Activated naive CD8-positive, alpha-beta T cell treated with anti-CD3 and anti-CD28 coated beads, Interleukin-2, amount 50 U/mL, for 24 hours (primary cell): Measurements from ENCODE around the gene PTPRK.

Experiments used
- ATAC-seq: fragments of 150-1000 bp; cut with Tn5 transposase; one replicate; pipeline ENCODE4 v1.10.0; 2021
- DNase-seq: peaks from one replicate; pipeline ENCODE4 v3.0.0; 2021
- H3K27ac Mint-ChIP-seq: one replicate; pipeline ENCODE4 v1.8.0; 2021; ENCODE audit warnings: mild to moderate bottlenecking, mixed read lengths
- H3K27me3 Mint-ChIP-seq: one replicate; pipeline ENCODE4 v1.8.0; 2021; ENCODE audit warnings: mixed read lengths
- H3K36me3 Mint-ChIP-seq: one replicate; pipeline ENCODE4 v1.8.0; 2021; ENCODE audit warnings: low read depth, mixed read lengths
- H3K4me1 Mint-ChIP-seq: one replicate; pipeline ENCODE4 v1.8.0; 2021; ENCODE audit warnings: mixed read lengths
- H3K4me3 Mint-ChIP-seq: one replicate; pipeline ENCODE4 v1.8.0; 2021; ENCODE audit warnings: mild to moderate bottlenecking, moderate library complexity, mixed read lengths
- H3K9me3 Mint-ChIP-seq: one replicate; pipeline ENCODE4 v1.8.0; 2021; ENCODE audit warnings: mixed read lengths

The PTPRK gene

GRCh38 chr6:128114164-128114563 is 406.2 kb downstream of the PTPRK start:
- no peak for ATAC-seq
- peaks cover 4% of the 10 kb centered on the region for H3K9me3 Mint-ChIP-seq
- peaks cover 3% of the 10 kb centered on the region for H3K36me3 Mint-ChIP-seq
- peaks cover 14% of the 10 kb centered on the region for H3K4me1 Mint-ChIP-seq
- no peak for DNase-seq
- no peaks in the 10 kb centered on the region for H3K27me3 Mint-ChIP-seq
- no peak overlapping the region for H3K4me3 Mint-ChIP-seq
- H3K27ac Mint-ChIP-seq: no peak overlapping the region

GRCh38 chr6:128112494-128112893 is 407.9 kb downstream of the PTPRK start:
- peaks cover 9% of the 10 kb centered on the region for H3K4me1 Mint-ChIP-seq
- H3K4me3 Mint-ChIP-seq: peak overlapping the region; percentile 59
- peaks cover 3% of the 10 kb centered on the region for H3K36me3 Mint-ChIP-seq
- H3K9me3 Mint-ChIP-seq: peaks cover 4% of the 10 kb centered on the region
- peak overlapping the region; percentile 14 for H3K27ac Mint-ChIP-seq
- no peak for ATAC-seq
- no peak for DNase-seq
- no peaks in the 10 kb centered on the region for H3K27me3 Mint-ChIP-seq

- Mint-ChIP-seq H3K27me3 (no peaks in the 10 kb centered on the region), H3K4me1 (peaks cover 9% of the 10 kb centered on the region), H3K36me3 (peaks cover 3% of the 10 kb centered on the region), H3K4me3 (no peak overlapping the region), H3K27ac (no peak overlapping the region), H3K9me3 (peaks cover 4% of the 10 kb centered on the region)
- ATAC-seq (no peak), DNase-seq (no peak)
Measured at GRCh38 chr6:128111096-128111495, 409.3 kb downstream of the PTPRK start.

DNA sequence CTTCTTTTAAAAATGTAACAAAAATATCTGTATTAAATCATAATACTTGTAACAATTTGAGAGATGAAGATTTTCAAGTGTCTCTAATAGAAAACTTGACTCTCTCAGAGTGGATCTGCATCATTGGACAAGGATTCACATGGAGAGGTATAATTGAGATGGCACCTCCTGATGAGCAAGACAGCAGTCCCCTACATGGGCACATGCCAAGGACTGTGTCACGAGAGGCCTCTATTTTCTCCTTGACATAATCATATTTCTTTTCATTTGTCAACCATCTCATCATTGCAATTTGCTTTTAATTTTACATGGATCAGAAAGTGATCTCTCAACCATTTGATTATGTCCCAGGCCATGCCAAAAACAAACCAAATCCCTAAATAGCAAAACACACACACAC is 412.7 kb downstream of the PTPRK start:
- Mint-ChIP-seq H3K4me1 (peaks cover 11% of the 10 kb centered on the region), H3K4me3 (no peak overlapping the region), H3K36me3 (no peaks in the 10 kb centered on the region), H3K27me3 (no peaks in the 10 kb centered on the region), H3K27ac (no peak overlapping the region), H3K9me3 (no peaks in the 10 kb centered on the region)
- DNase-seq: no peak
- ATAC-seq: no peak

GRCh38 chr6:128099571-128100197 is 420.7 kb downstream of the PTPRK start:
- H3K27ac Mint-ChIP-seq: no peak overlapping the region
- peaks cover 16% of the 10 kb centered on the region for H3K4me1 Mint-ChIP-seq
- DNase-seq (no peak), ATAC-seq (no peak)
- H3K27me3 Mint-ChIP-seq: no peaks in the 10 kb centered on the region
- H3K36me3 Mint-ChIP-seq: no peaks in the 10 kb centered on the region
- no peak overlapping the region for H3K4me3 Mint-ChIP-seq
- no peaks in the 10 kb centered on the region for H3K9me3 Mint-ChIP-seq

GRCh38 chr6:128098000-128098581 is 422.3 kb downstream of the PTPRK start:
- Mint-ChIP-seq H3K9me3 (no peaks in the 10 kb centered on the region), H3K27ac (no peak overlapping the region), H3K36me3 (no peaks in the 10 kb centered on the region), H3K4me3 (no peak overlapping the region), H3K4me1 (peaks cover 12% of the 10 kb centered on the region), H3K27me3 (no peaks in the 10 kb centered on the region)
- peak; percentile 40 for ATAC-seq
- no peak for DNase-seq

GRCh38 chr6:128097009-128097408 is 423.4 kb downstream of the PTPRK start:
- Mint-ChIP-seq H3K27me3 (no peaks in the 10 kb centered on the region), H3K27ac (no peak overlapping the region), H3K36me3 (no peaks in the 10 kb centered on the region), H3K4me3 (no peak overlapping the region), H3K4me1 (peaks cover 12% of the 10 kb centered on the region), H3K9me3 (no peaks in the 10 kb centered on the region)
- ATAC-seq (no peak), DNase-seq (no peak)

DNA sequence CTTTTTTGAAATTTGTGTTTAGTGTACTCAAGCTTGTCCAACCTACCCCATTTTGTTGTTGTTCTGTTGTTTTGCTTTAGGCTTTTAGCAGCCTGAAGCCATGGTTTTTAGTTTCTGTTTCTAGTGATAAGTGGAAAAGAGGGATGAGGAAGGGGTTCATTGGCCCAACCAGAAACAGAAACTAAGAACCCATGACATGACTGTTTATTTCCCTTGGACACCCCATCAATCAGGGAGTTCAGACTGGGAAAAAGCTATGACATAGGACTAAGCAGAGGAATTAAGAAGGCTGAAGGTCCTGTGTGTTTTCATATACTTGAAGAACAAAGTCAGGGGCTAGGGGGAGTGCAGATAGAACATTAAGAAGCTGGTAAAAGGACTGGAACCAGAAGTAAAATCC is 425.0 kb downstream of the PTPRK start:
- DNase-seq: no peak
- Mint-ChIP-seq H3K27ac (no peak overlapping the region), H3K4me3 (no peak overlapping the region), H3K4me1 (peaks cover 12% of the 10 kb centered on the region), H3K36me3 (no peaks in the 10 kb centered on the region), H3K9me3 (no peaks in the 10 kb centered on the region), H3K27me3 (no peaks in the 10 kb centered on the region)
- no peak for ATAC-seq

DNA sequence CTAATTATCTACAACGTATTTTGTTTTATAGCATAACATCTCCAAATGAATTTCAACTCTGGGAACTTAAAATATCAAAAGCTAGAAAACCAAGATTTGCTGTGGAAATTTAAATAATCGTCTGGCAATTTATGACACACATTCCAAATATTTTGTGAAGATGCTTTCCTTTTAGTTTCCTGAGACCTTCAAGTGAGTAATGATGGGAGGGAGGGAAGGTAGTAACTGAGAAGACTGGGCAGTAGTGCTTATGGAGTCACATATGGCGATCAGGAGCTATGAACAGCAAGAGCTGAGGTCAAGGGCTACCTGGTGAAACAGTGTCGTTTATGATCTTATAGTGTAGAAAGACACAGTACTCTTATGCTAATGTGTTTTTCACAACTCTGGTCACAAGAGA is 441.4 kb downstream of the PTPRK start:
- Mint-ChIP-seq H3K4me3 (no peak overlapping the region), H3K36me3 (peaks cover 15% of the 10 kb centered on the region), H3K27ac (no peak overlapping the region), H3K27me3 (no peaks in the 10 kb centered on the region), H3K9me3 (no peaks in the 10 kb centered on the region), H3K4me1 (peaks cover 4% of the 10 kb centered on the region)
- ATAC-seq: no peak
- DNase-seq: no peak

GRCh38 chr6:128078276-128078675 is 442.1 kb downstream of the PTPRK start:
- Mint-ChIP-seq H3K36me3 (peaks cover 13% of the 10 kb centered on the region), H3K4me3 (no peak overlapping the region), H3K27me3 (no peaks in the 10 kb centered on the region), H3K9me3 (no peaks in the 10 kb centered on the region), H3K27ac (no peak overlapping the region), H3K4me1 (peaks cover 4% of the 10 kb centered on the region)
- ATAC-seq: no peak
- DNase-seq: no peak

GRCh38 chr6:128076843-128077242 is 443.6 kb downstream of the PTPRK start:
- H3K9me3 Mint-ChIP-seq: no peaks in the 10 kb centered on the region
- peaks cover 14% of the 10 kb centered on the region for H3K36me3 Mint-ChIP-seq
- ATAC-seq: no peak
- H3K4me1 Mint-ChIP-seq: peaks cover 4% of the 10 kb centered on the region
- no peaks in the 10 kb centered on the region for H3K27me3 Mint-ChIP-seq
- H3K4me3 Mint-ChIP-seq: no peak overlapping the region
- DNase-seq: no peak
- H3K27ac Mint-ChIP-seq: no peak overlapping the region

GRCh38 chr6:128074567-128074966 is 445.8 kb downstream of the PTPRK start:
- DNase-seq (no peak), ATAC-seq (no peak)
- H3K27ac Mint-ChIP-seq: no peak overlapping the region

DNA sequence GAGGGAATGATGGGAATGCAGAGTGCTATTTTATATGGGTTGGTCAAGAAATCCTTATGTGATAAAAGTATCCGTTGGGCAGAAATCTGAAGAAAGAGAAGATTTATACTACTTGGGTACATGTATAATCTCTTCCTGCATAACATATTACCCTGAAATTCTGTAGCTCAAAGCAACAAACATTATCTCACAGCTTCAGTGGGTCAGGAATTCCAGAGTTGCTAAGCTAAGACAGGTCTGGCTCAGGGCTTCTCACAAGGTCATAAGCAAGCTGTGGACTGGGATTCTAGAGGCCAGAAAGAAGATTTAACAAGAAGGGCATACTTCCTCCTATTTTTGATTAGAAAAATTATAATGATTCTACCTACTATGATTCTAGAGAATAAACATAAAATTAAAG is 447.0 kb downstream of the PTPRK start:
- Mint-ChIP-seq H3K27ac (no peak overlapping the region), H3K9me3 (no peaks in the 10 kb centered on the region), H3K36me3 (peaks cover 14% of the 10 kb centered on the region), H3K4me3 (no peak overlapping the region), H3K4me1 (peaks cover 4% of the 10 kb centered on the region), H3K27me3 (no peaks in the 10 kb centered on the region)
- no peak for ATAC-seq
- DNase-seq: no peak

More at GRCh38 chr6:128074567-128074966, 445.8 kb downstream of the PTPRK start:
- no peaks in the 10 kb centered on the region for H3K27me3 Mint-ChIP-seq
- H3K4me3 Mint-ChIP-seq: no peak overlapping the region
- H3K9me3 Mint-ChIP-seq: no peaks in the 10 kb centered on the region
- peaks cover 4% of the 10 kb centered on the region for H3K4me1 Mint-ChIP-seq
- peaks cover 16% of the 10 kb centered on the region for H3K36me3 Mint-ChIP-seq

DNA sequence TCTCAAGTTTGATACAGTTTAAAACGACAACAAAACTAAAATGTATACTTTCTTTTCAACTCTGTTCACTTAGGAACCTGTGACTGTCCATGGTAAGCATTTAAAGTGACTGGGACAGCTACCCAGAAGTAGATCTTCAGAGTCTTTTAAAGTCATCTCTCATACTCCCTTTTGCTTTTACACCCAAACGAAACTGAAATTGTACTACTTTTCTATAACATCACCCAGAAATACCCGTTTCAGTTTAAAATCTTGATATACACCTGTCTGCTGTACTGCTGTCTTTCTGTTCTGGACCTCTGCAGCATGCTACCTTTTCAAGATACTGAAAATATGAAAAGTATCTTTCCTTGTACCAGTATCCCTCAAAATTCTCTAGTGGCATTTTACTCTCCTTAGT is 449.2 kb downstream of the PTPRK start:
- Mint-ChIP-seq H3K4me3 (no peak overlapping the region), H3K4me1 (no peaks in the 10 kb centered on the region), H3K9me3 (no peaks in the 10 kb centered on the region), H3K27ac (no peak overlapping the region), H3K36me3 (peaks cover 10% of the 10 kb centered on the region), H3K27me3 (no peaks in the 10 kb centered on the region)
- ATAC-seq (no peak), DNase-seq (no peak)

DNA sequence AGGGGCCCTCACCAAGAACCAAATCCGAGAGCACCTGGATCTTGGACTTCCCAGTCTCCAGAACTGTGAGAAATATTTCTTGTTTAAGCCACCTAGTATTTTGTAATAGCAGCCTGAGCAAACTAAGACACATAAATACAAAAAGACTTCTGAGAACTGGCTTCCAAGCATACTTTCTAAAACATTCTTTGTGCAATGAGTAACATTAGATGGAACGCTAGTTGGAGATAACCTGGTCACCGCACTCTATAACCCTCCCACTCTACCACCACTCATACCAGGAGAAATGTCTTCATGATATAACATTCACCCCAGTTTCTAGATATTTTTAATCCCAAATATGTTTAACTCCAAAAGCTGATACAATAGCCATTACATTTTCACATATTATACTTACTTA is 450.0 kb downstream of the PTPRK start:
- H3K36me3 Mint-ChIP-seq: peaks cover 5% of the 10 kb centered on the region
- H3K4me3 Mint-ChIP-seq: no peak overlapping the region
- H3K4me1 Mint-ChIP-seq: no peaks in the 10 kb centered on the region
- H3K27ac Mint-ChIP-seq: no peak overlapping the region
- DNase-seq: no peak
- H3K27me3 Mint-ChIP-seq: no peaks in the 10 kb centered on the region
- no peak for ATAC-seq
- no peaks in the 10 kb centered on the region for H3K9me3 Mint-ChIP-seq

DNA sequence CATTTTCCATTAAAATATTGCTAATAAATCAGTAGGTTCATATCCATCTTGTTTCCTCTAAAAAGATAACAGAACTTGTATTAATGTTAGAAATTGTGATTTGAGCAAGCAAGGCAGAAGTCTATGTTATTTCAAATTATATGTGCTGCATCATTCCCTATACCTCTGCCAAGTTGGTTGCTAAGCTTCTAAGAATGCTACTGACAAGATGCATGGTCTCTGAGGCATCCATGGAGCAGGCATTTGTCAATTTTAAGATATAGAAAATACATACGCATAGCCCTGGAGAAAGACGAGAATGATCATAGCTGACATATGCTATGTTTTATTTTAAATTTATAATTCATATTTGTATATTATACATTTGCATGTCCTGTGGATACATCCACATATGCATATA is 451.2 kb downstream of the PTPRK start:
- no peak overlapping the region for H3K4me3 Mint-ChIP-seq
- H3K36me3 Mint-ChIP-seq: peaks cover 5% of the 10 kb centered on the region
- H3K27ac Mint-ChIP-seq: no peak overlapping the region
- H3K4me1 Mint-ChIP-seq: peaks cover 4% of the 10 kb centered on the region
- ATAC-seq (no peak), DNase-seq (no peak)
- no peaks in the 10 kb centered on the region for H3K27me3 Mint-ChIP-seq
- no peaks in the 10 kb centered on the region for H3K9me3 Mint-ChIP-seq
